Measurements from ENCODE around the gene TNRC6A. TPM values are rescaled to one million over a fixed set of nuclear protein-coding genes. Genes with fewer than 3 reads are reported as not detected.

The TNRC6A gene
- total and polyA plus RNA-seq, 3 experiments from 2014 or later = 11.4 to 44.0 (median 40.4) TPM

DNA sequence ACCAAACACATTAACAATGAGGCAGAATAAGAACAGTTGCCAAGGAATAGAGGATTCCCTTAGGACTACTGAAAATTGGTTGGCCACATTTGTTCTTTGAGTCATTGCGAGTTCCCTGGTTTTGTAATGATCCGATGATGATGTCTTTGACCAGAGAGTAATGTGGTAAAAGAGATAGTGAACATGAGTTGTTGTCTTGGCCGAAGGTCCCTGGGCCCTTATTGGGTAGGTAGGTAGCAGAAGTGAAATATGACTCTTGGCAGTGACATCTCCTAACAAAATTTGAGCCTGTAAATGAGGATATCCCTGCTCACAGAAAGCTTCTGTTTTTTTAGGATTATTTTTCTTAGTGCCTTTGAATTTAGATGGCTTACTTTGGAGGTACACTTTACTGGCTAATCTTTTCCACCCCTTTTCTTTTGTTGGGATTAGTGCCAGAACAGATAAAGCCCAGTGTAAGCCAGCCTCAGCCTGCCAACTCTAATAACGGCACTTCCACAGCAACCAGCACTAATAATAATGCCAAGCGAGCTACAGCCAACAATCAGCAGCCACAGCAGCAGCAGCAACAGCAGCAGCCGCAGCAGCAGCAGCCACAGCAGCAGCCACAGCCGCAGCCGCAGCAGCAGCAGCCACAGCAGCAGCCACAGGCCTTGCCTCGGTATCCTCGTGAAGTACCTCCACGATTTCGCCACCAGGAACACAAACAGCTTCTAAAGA is 47.2 kb downstream of the TNRC6A start:
- POLR2A ChIA-PET = no interaction called here
- CTCF ChIA-PET = interaction anchor here (1.2 kb wide), 1 partner anchor 12 kb away, joined by 3 read pairs; no protein-coding TSS in a partner anchor
- H3K27ac Mint-ChIP-seq = no peak overlapping the region

DNA sequence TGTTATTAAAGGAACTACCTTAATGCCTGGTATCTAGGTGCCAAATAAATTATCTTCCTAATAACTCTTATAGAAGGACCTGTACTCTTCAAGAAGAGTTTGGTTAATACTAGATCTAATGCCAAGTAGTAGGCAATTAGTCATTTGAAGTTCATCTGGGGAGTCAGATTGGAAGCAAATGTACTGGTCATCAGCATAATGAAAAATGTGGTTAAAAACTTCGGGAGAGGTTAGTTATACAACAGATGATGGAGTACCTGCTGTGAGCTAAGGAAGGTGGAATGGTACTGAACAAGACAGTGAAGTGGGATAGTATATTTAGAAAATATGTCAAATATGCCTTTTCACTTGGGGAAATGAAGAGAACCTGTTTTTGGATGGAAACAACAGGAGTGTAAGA is 49.2 kb downstream of the TNRC6A start:
- Histone ChIP-seq H3K27ac (ENCODE audit: low read depth, low read length) (no peak overlapping the region), H3K27me3 (ENCODE audit: insufficient read depth, low read length, poor library complexity, severe bottlenecking) (no peaks in the 10 kb centered on the region), H3K36me3 (ENCODE audit: insufficient read depth, low read length) (peaks cover 40% of the 10 kb centered on the region), H3K9me3 (ENCODE audit: low read length) (no peaks in the 10 kb centered on the region), H3K4me3 (ENCODE audit: low read length) (no peak overlapping the region), H3K4me1 (ENCODE audit: insufficient read depth, low read length) (no peaks in the 10 kb centered on the region)
- H3K4me3 Mint-ChIP-seq = no peak overlapping the region
- peak overlapping the region in 6 of 8 donors; percentile 0 to 90 (median 35) for H3K27ac Mint-ChIP-seq
- H3K36me3 Mint-ChIP-seq = peaks cover 8 to 86% (median 28%) of the 10 kb centered on the region in 3 donors
- no peaks in the 10 kb centered on the region for H3K9me3 Mint-ChIP-seq
- DNase-seq = no peak
- H3K27me3 Mint-ChIP-seq = no peaks in the 10 kb centered on the region
- ChIA-PET CTCF (no interaction called here), POLR2A (no interaction called here)
- peaks cover 16 to 31% (median 28%) of the 10 kb centered on the region in 3 donors for H3K4me1 Mint-ChIP-seq

More for the DNA sequence above, 47.2 kb downstream of the TNRC6A start:
- Mint-ChIP-seq H3K36me3 (peaks cover 4 to 80% (median 25%) of the 10 kb centered on the region in 3 donors), H3K27me3 (no peaks in the 10 kb centered on the region), H3K4me1 (peaks cover 25 to 48% (median 40%) of the 10 kb centered on the region in 3 donors), H3K4me3 (no peak overlapping the region), H3K9me3 (no peaks in the 10 kb centered on the region)
- no peak for DNase-seq
- Histone ChIP-seq H3K27me3 (ENCODE audit: insufficient read depth, low read length, poor library complexity, severe bottlenecking) (no peaks in the 10 kb centered on the region), H3K9me3 (ENCODE audit: low read length) (no peaks in the 10 kb centered on the region), H3K27ac (ENCODE audit: low read depth, low read length) (no peak overlapping the region), H3K36me3 (ENCODE audit: insufficient read depth, low read length) (peaks cover 36% of the 10 kb centered on the region), H3K4me1 (ENCODE audit: insufficient read depth, low read length) (no peaks in the 10 kb centered on the region), H3K4me3 (ENCODE audit: low read length) (no peak overlapping the region)

DNA sequence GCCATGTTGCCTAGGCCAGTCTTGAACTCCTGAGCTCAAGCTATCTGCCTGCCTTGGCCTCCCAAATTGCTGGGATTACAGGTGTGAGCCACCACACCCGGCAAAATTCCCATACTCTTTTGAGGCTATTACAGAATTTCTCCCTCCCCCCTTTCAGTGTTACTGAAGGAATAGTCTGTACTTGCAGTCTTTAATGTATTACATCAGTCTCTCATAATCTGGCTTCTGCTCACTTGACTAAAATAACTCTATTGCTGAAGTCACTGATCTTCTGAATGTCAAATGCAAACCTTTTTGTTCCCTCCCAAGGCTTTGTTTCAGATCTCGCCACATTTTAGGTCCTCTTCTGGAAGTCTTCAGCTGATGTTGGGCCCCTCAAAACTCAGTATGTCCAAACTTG is 51.8 kb downstream of the TNRC6A start:
- H3K4me1 ChIP-seq (ENCODE audit: insufficient read depth, low read length) = no peaks in the 10 kb centered on the region
- CTCF ChIA-PET = no interaction called here

DNA sequence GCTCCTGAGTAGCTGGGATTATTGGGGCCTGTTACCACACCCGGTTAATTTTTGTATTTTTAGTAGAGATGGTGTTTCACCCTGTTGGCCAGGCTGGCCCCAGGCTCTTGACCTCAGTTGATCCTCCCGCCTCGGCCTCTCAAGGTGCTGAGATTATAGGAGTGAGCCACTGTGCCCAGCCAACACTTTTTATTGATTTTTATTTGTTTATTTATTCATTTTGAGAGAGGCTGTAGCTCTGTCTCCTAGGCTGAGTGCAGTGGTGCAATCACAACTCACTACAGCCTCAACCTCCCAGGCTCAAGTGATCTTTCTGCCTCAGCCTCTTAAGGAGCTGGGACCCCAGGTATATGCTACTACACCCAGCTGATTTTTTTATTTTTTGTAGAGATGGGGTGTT is 54.7 kb downstream of the TNRC6A start:
- H3K27ac ChIP-seq (ENCODE audit: low read depth, low read length) = no peak overlapping the region
- ChIA-PET CTCF (no interaction called here), POLR2A (no interaction called here)
- no peaks in the 10 kb centered on the region for H3K4me1 ChIP-seq (ENCODE audit: insufficient read depth, low read length)
- DNase-seq = no peak
- no peaks in the 10 kb centered on the region for H3K9me3 Mint-ChIP-seq
- H3K27ac Mint-ChIP-seq = peak overlapping the region in 2 of 8 donors; percentile 58 to 76
- H3K27me3 Mint-ChIP-seq = no peaks in the 10 kb centered on the region
- H3K4me1 Mint-ChIP-seq = peaks cover 5 to 12% (median 6%) of the 10 kb centered on the region in 3 donors
- peaks cover 12% of the 10 kb centered on the region for H3K36me3 ChIP-seq (ENCODE audit: insufficient read depth, low read length)
- H3K4me3 ChIP-seq (ENCODE audit: low read length) = no peak overlapping the region
- no peaks in the 10 kb centered on the region for H3K9me3 ChIP-seq (ENCODE audit: low read length)
- H3K36me3 Mint-ChIP-seq = peaks cover 9 to 79% (median 24%) of the 10 kb centered on the region in 3 donors
- no peak overlapping the region for H3K4me3 Mint-ChIP-seq
- no peaks in the 10 kb centered on the region for H3K27me3 ChIP-seq (ENCODE audit: insufficient read depth, low read length, poor library complexity, severe bottlenecking)

More for the DNA sequence above, 51.8 kb downstream of the TNRC6A start:
- peaks cover 8 to 83% (median 29%) of the 10 kb centered on the region in 3 donors for H3K36me3 Mint-ChIP-seq
- H3K4me1 Mint-ChIP-seq = peaks cover 5 to 18% (median 14%) of the 10 kb centered on the region in 3 donors
- Histone ChIP-seq H3K4me3 (ENCODE audit: low read length) (no peak overlapping the region), H3K27me3 (ENCODE audit: insufficient read depth, low read length, poor library complexity, severe bottlenecking) (no peaks in the 10 kb centered on the region), H3K9me3 (ENCODE audit: low read length) (no peaks in the 10 kb centered on the region), H3K36me3 (ENCODE audit: insufficient read depth, low read length) (peaks cover 33% of the 10 kb centered on the region), H3K27ac (ENCODE audit: low read depth, low read length) (no peak overlapping the region)
- peak overlapping the region in 2 of 8 donors; percentile 25 to 73 for H3K27ac Mint-ChIP-seq
- H3K4me3 Mint-ChIP-seq = no peak overlapping the region
- no peaks in the 10 kb centered on the region for H3K9me3 Mint-ChIP-seq
- no peaks in the 10 kb centered on the region for H3K27me3 Mint-ChIP-seq
- POLR2A ChIA-PET = no interaction called here
- no peak for DNase-seq

DNA sequence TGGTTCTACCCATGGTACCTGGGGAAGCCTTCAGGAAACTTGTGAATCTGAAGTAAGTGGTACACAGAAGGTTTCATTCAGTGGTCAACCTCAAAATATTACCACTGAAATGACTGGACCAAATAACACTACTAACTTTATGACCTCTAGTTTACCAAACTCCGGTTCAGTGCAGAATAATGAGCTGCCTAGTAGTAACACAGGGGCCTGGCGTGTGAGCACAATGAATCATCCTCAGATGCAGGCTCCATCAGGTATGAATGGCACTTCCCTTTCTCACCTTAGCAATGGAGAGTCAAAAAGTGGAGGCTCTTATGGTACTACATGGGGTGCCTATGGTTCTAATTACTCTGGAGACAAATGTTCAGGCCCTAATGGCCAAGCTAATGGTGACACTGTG is 60.4 kb downstream of the TNRC6A start:
- no peaks in the 10 kb centered on the region for H3K9me3 ChIP-seq (ENCODE audit: low read length)
- no peak overlapping the region for H3K27ac ChIP-seq (ENCODE audit: low read depth, low read length)
- no peak overlapping the region for H3K4me3 ChIP-seq (ENCODE audit: low read length)
- Mint-ChIP-seq H3K4me1 (peaks cover 6 to 18% (median 8%) of the 10 kb centered on the region in 3 donors), H3K4me3 (no peak overlapping the region), H3K9me3 (no peaks in the 10 kb centered on the region), H3K36me3 (peaks cover 4 to 86% (median 18%) of the 10 kb centered on the region in 3 donors), H3K27me3 (no peaks in the 10 kb centered on the region), H3K27ac (peak overlapping the region in 2 of 8 donors; percentile 1 to 49)
- H3K4me1 ChIP-seq (ENCODE audit: insufficient read depth, low read length) = no peaks in the 10 kb centered on the region
- POLR2A ChIA-PET = no interaction called here
- H3K36me3 ChIP-seq (ENCODE audit: insufficient read depth, low read length) = peaks cover 25% of the 10 kb centered on the region
- DNase-seq = no peak
- H3K27me3 ChIP-seq (ENCODE audit: insufficient read depth, low read length, poor library complexity, severe bottlenecking) = no peaks in the 10 kb centered on the region
- CTCF ChIA-PET = no interaction called here

DNA sequence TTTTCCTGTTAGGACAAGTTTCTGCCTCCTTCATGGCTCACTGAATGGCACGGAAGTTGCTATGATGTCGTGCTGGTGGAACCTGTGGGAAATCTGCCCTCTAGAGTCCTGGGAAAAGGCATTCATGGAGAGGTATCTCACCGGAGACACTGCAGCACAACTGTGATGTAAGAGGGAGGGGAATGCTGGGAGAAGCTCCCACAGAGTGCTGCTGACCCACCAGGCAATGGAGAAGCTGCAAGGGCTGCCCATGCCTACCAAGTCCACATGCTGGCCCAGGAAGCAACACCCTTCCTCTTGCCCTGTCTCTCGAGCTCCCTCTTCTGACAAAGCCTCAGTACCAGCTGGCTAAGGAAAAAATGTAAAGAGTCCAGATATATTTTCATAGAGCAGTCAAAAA is 71.1 kb downstream of the TNRC6A start:
- H3K36me3 ChIP-seq (ENCODE audit: insufficient read depth, low read length) = peaks cover 66% of the 10 kb centered on the region
- no peak for DNase-seq
- H3K27ac Mint-ChIP-seq = peak overlapping the region in 1 of 8 donors; percentile 52
- H3K36me3 Mint-ChIP-seq = peaks cover 29 to 95% (median 41%) of the 10 kb centered on the region in 3 donors
- H3K4me3 Mint-ChIP-seq = no peak overlapping the region
- no peaks in the 10 kb centered on the region for H3K27me3 Mint-ChIP-seq
- ChIA-PET CTCF (no interaction called here), POLR2A (no interaction called here)
- no peak overlapping the region for H3K4me3 ChIP-seq (ENCODE audit: low read length)
- no peaks in the 10 kb centered on the region for H3K9me3 Mint-ChIP-seq
- H3K27me3 ChIP-seq (ENCODE audit: insufficient read depth, low read length, poor library complexity, severe bottlenecking) = no peaks in the 10 kb centered on the region
- H3K27ac ChIP-seq (ENCODE audit: low read depth, low read length) = no peak overlapping the region
- H3K4me1 Mint-ChIP-seq = peaks cover 0 to 10% (median 0%) of the 10 kb centered on the region in 3 donors
- H3K9me3 ChIP-seq (ENCODE audit: low read length) = no peaks in the 10 kb centered on the region
- H3K4me1 ChIP-seq (ENCODE audit: insufficient read depth, low read length) = no peaks in the 10 kb centered on the region

DNA sequence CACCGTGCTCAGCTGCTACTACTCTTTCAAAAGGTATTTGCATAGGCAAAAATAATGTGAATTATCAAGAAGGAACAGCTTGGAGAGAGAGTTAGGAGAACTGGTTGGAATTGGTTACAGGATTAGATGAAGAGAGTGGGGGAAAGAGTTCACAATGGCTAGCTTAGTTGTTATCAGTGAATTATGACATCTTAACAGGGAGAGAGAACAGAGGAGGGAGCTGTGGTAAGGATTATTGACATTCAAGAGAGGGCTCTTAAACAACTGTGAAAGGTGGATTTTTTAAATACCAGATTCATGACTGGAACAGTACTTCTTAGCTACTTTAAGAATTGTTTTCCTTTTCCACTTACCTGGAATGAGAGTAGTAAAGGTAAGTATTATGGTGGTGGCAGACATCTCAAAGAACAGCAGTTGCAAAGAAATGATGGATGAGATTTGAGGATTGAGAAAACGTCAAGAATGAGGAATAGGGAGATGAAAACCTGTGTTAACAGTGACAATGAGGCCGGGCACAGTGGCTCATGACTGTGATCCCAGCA is 72.4 kb downstream of the TNRC6A start:
- no peaks in the 10 kb centered on the region for H3K27me3 ChIP-seq (ENCODE audit: insufficient read depth, low read length, poor library complexity, severe bottlenecking)
- H3K36me3 ChIP-seq (ENCODE audit: insufficient read depth, low read length) = peaks cover 78% of the 10 kb centered on the region
- H3K4me3 ChIP-seq (ENCODE audit: low read length) = no peak overlapping the region
- ChIA-PET POLR2A (no interaction called here), CTCF (no interaction called here)
- no peaks in the 10 kb centered on the region for H3K4me1 ChIP-seq (ENCODE audit: insufficient read depth, low read length)
- no peaks in the 10 kb centered on the region for H3K9me3 ChIP-seq (ENCODE audit: low read length)
- peaks cover 29 to 95% (median 41%) of the 10 kb centered on the region in 3 donors for H3K36me3 Mint-ChIP-seq
- H3K27ac ChIP-seq (ENCODE audit: low read depth, low read length) = no peak overlapping the region
- no peaks in the 10 kb centered on the region for H3K27me3 Mint-ChIP-seq
- H3K4me3 Mint-ChIP-seq = no peak overlapping the region
- H3K9me3 Mint-ChIP-seq = no peaks in the 10 kb centered on the region
- H3K27ac Mint-ChIP-seq = peak overlapping the region in 4 of 8 donors; percentile 1 to 53 (median 5)
- peaks cover 0 to 10% (median 0%) of the 10 kb centered on the region in 3 donors for H3K4me1 Mint-ChIP-seq
- DNase-seq = no peak

DNA sequence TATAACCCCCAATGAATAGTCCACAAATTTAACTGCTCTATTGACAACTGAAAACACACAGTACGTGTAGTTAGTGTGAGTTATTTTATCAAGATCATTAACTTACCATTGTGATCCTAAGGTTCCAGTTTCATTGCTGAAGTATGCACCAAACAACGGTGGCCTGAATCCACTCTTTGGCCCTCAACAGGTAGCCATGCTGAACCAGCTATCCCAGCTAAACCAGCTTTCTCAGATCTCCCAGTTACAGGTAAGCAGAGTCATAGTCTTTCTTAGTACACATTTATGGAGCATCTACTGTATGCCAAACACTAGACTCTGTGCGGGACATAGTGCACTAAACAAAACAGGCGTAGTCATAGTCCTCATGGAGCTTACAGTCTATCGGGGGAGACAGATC is 76.0 kb downstream of the TNRC6A start:
- CTCF ChIA-PET = no interaction called here
- Mint-ChIP-seq H3K9me3 (no peaks in the 10 kb centered on the region), H3K36me3 (peaks cover 21 to 94% (median 49%) of the 10 kb centered on the region in 3 donors), H3K27ac (peak overlapping the region in 1 of 8 donors; percentile 2), H3K27me3 (no peaks in the 10 kb centered on the region), H3K4me3 (no peak overlapping the region), H3K4me1 (peaks cover 0 to 10% (median 0%) of the 10 kb centered on the region in 3 donors)
- Histone ChIP-seq H3K4me1 (ENCODE audit: insufficient read depth, low read length) (no peaks in the 10 kb centered on the region), H3K27me3 (ENCODE audit: insufficient read depth, low read length, poor library complexity, severe bottlenecking) (no peaks in the 10 kb centered on the region), H3K9me3 (ENCODE audit: low read length) (no peaks in the 10 kb centered on the region), H3K27ac (ENCODE audit: low read depth, low read length) (no peak overlapping the region), H3K4me3 (ENCODE audit: low read length) (no peak overlapping the region), H3K36me3 (ENCODE audit: insufficient read depth, low read length) (peaks cover 77% of the 10 kb centered on the region)
- no peak for DNase-seq
- POLR2A ChIA-PET = no interaction called here

Measured in CD8-positive, alpha-beta memory T cell (primary cell).